ENCODE measurements around the gene SLC35E1.

DNA sequence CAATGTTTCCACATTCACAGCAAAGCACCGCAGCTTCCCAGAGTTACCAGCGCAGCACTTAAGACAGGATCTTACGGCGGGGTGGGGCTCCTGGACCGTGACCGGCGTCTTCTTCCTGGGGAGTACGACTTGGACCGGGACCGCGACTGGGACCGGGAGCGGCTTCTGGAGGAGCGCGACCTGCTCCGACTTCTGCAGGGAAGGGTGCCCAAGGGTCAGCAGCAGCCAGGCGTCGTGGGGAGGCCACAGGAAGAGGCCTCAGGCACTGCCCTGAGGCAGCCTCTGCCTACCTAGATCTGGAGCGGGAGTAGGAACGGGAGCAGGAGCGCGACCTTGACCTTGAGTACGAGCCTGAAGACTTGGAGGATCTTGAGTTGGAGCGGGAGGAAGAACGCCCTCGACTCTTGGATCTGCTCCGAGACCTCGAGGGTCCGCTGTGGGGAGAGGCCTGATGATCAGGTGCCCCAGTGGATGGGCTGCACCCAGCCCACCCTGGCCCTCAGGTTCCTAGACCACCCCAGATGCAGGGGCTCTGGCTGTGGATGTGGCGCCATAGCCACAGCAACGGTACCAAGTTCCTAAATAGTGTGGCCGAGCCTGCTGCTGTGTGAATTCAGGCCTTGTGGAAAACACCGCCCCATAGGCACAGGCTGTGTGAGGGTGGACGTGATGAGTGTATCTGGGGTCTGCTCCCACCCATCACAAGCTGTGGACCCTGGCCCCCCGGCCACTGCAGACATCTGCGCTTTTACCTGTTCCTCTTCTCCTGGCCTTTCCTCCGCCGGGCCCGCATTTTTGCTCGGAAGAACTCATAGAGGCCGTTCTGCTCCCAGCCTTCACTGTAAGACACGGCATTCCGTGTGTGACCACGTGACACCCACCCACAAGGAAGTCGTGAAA is 51.9 kb downstream of the SLC35E1 start:
- TF ChIP-seq, protein P1, sequence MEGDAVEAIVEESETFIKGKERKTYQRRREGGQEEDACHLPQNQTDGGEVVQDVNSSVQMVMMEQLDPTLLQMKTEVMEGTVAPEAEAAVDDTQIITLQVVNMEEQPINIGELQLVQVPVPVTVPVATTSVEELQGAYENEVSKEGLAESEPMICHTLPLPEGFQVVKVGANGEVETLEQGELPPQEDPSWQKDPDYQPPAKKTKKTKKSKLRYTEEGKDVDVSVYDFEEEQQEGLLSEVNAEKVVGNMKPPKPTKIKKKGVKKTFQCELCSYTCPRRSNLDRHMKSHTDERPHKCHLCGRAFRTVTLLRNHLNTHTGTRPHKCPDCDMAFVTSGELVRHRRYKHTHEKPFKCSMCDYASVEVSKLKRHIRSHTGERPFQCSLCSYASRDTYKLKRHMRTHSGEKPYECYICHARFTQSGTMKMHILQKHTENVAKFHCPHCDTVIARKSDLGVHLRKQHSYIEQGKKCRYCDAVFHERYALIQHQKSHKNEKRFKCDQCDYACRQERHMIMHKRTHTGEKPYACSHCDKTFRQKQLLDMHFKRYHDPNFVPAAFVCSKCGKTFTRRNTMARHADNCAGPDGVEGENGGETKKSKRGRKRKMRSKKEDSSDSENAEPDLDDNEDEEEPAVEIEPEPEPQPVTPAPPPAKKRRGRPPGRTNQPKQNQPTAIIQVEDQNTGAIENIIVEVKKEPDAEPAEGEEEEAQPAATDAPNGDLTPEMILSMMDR (conservative IDR thresholded peaks at IDR 0.05): no peak
- no peak for TF ChIP-seq ZFX (IDR thresholded peaks at IDR 0.05)

Data from C4-2B (cell line).